MM.1S (cell line): ENCODE data around the gene GREB1.

ENCODE experiments used
- DNase-seq: peaks from one replicate; pipeline ENCODE4 v3.0.0-alpha.2; 2015
- H2AFZ ChIP-seq: fragments of 300-600 bp; sonication (generic); 2 replicates; pipeline ENCODE4 v1.6.0; 2016; ENCODE audit warnings: antibody characterized with exemption, low read length
- H3F3A ChIP-seq: fragments of 300-600 bp; sonication (generic); 2 replicates; pipeline ENCODE4 v1.6.1; 2016; ENCODE audit warnings: mild to moderate bottlenecking, antibody characterized with exemption, low read length, moderate library complexity, mixed read lengths; ENCODE audit not compliant: insufficient read depth
- H3K27ac ChIP-seq: fragments of 300-600 bp; sonication (generic); 2 replicates; pipeline ENCODE4 v1.5.1; 2016; ENCODE audit warnings: mild to moderate bottlenecking, low read length
- H3K27me3 ChIP-seq: fragments of 300-600 bp; sonication (generic); replicated peaks from 2 replicates; pipeline ENCODE4 v1.6.0; 2016; ENCODE audit warnings: low read length; ENCODE audit not compliant: insufficient read depth
- H3K36me3 ChIP-seq: fragments of 300-600 bp; sonication (generic); replicated peaks from 2 replicates; pipeline ENCODE4 v1.6.1; 2016; ENCODE audit warnings: mild to moderate bottlenecking, low read length, mixed read lengths; ENCODE audit not compliant: insufficient read depth
- H3K4me1 ChIP-seq: fragments of 300-600 bp; sonication (generic); 2 replicates; pipeline ENCODE4 v1.6.1; 2016; ENCODE audit warnings: low read length, mixed read lengths
- H3K4me2 ChIP-seq: fragments of 300-600 bp; sonication (generic); 2 replicates; pipeline ENCODE4 v1.6.0; 2016; ENCODE audit warnings: low read depth, low read length
- H3K4me3 ChIP-seq: fragments of 300-600 bp; sonication (generic); 2 replicates; pipeline ENCODE4 v1.5.1; 2016; ENCODE audit warnings: low read length, mixed read lengths
- H3K79me2 ChIP-seq: fragments of 300-600 bp; sonication (generic); 2 replicates; pipeline ENCODE4 v1.6.1; 2016; ENCODE audit warnings: mixed run types, low read length, mixed read lengths
- H3K9ac ChIP-seq: fragments of 300-600 bp; sonication (generic); 2 replicates; pipeline ENCODE4 v1.6.1; 2016; ENCODE audit warnings: low read length, mixed read lengths
- H3K9me2 ChIP-seq: fragments of 300-600 bp; sonication (generic); replicated peaks from 2 replicates; pipeline ENCODE4 v1.6.1; 2016; ENCODE audit warnings: mild to moderate bottlenecking, low read length, mixed read lengths; ENCODE audit not compliant: insufficient read depth
- H3K9me3 ChIP-seq: fragments of 300-600 bp; sonication (generic); replicated peaks from 2 replicates; pipeline ENCODE4 v1.6.1; 2016; ENCODE audit warnings: mild to moderate bottlenecking, low read length, mixed read lengths; ENCODE audit not compliant: insufficient read depth
- H4K20me1 ChIP-seq: fragments of 300-600 bp; sonication (generic); 2 replicates; pipeline ENCODE4 v1.6.1; 2016; ENCODE audit warnings: mild to moderate bottlenecking, low read length, moderate library complexity, mixed read lengths; ENCODE audit not compliant: insufficient read depth
- CTCF ChIP-seq: fragments of 300-600 bp; sonication (generic); IDR thresholded peaks from 2 replicates; pipeline ENCODE4 v1.5.1; 2016; ENCODE audit warnings: antibody characterized with exemption, low read length, mixed read lengths
- EZH2 ChIP-seq: fragments of 300-600 bp; sonication (generic); optimal IDR thresholded peaks from 2 replicates; pipeline ENCODE3; 2017; ENCODE audit warnings: low read depth, mild to moderate bottlenecking, antibody characterized with exemption, low read length, mixed read lengths
- EZH2phosphoT487 ChIP-seq: fragments of 300-600 bp; sonication (generic); IDR thresholded peaks from 2 replicates; pipeline ENCODE4 v1.6.1; 2018; ENCODE audit warnings: antibody characterized with exemption, low read length

The GREB1 gene

GRCh38 chr2:11644293-11644692 lies 110.4 kb downstream of the GREB1 start:
- DNase-seq, result no peak
- Histone ChIP-seq H3K79me2 (no peaks in the 10 kb centered on the region), H3K27ac (no peak overlapping the region), H3K4me3 (no peak overlapping the region), H3K4me1 (no peaks in the 10 kb centered on the region), H3K36me3 (no peaks in the 10 kb centered on the region), H3K9me2 (no peaks in the 10 kb centered on the region), H4K20me1 (no peaks in the 10 kb centered on the region), H3K4me2 (no peak overlapping the region), H3K9me3 (no peaks in the 10 kb centered on the region), H3K27me3 (no peaks in the 10 kb centered on the region), H3K9ac (no peak overlapping the region), H2AFZ (no peak overlapping the region), H3F3A (no peaks in the 10 kb centered on the region)
- no peak for TF ChIP-seq EZH2phosphoT487
- TF ChIP-seq EZH2, result no peak
- TF ChIP-seq CTCF, result no peak

- H3K4me3 ChIP-seq, result no peak overlapping the region
- no peaks in the 10 kb centered on the region for H3K9me2 ChIP-seq
- TF ChIP-seq CTCF (no peak), EZH2 (no peak), EZH2phosphoT487 (no peak)
- no peak overlapping the region for H3K9ac ChIP-seq
- H3K27me3 ChIP-seq, result no peaks in the 10 kb centered on the region
- H4K20me1 ChIP-seq, result no peaks in the 10 kb centered on the region
- no peak overlapping the region for H2AFZ ChIP-seq
- no peak for DNase-seq
- H3K79me2 ChIP-seq, result no peaks in the 10 kb centered on the region
- H3K27ac ChIP-seq, result no peak overlapping the region
- H3K4me1 ChIP-seq, result no peaks in the 10 kb centered on the region
- H3K4me2 ChIP-seq, result no peak overlapping the region
- no peaks in the 10 kb centered on the region for H3K36me3 ChIP-seq
- H3F3A ChIP-seq, result no peaks in the 10 kb centered on the region
- no peaks in the 10 kb centered on the region for H3K9me3 ChIP-seq
These were observed 112.7 kb downstream of the GREB1 start for GRCh38 chr2:11646530-11646929.

GRCh38 chr2:11647834-11648600 lies 114.2 kb downstream of the GREB1 start:
- H3K9me3 ChIP-seq, result no peaks in the 10 kb centered on the region
- H3K79me2 ChIP-seq, result no peaks in the 10 kb centered on the region
- H4K20me1 ChIP-seq, result no peaks in the 10 kb centered on the region
- no peaks in the 10 kb centered on the region for H3K27me3 ChIP-seq
- no peak overlapping the region for H3K4me3 ChIP-seq
- H3K9me2 ChIP-seq, result no peaks in the 10 kb centered on the region
- H3K27ac ChIP-seq, result no peak overlapping the region
- H2AFZ ChIP-seq, result no peak overlapping the region
- DNase-seq, result no peak
- no peaks in the 10 kb centered on the region for H3F3A ChIP-seq
- no peak overlapping the region for H3K9ac ChIP-seq
- TF ChIP-seq CTCF (no peak), EZH2 (no peak), EZH2phosphoT487 (no peak)
- H3K4me1 ChIP-seq, result no peaks in the 10 kb centered on the region
- H3K36me3 ChIP-seq, result no peaks in the 10 kb centered on the region
- H3K4me2 ChIP-seq, result no peak overlapping the region
